IPS-18a (cell line): Measurements from ENCODE around the gene B3GNT3.

Source experiments
- H3K27ac ChIP-seq: one replicate; pipeline ENCODE4 v1.5.1; 2013; ENCODE audit warnings: low read length
- H3K27me3 ChIP-seq: one replicate; pipeline ENCODE4 v1.6.1; 2013; ENCODE audit warnings: mild to moderate bottlenecking, low read length; ENCODE audit not compliant: control insufficient read depth, insufficient read depth
- H3K36me3 ChIP-seq: one replicate; pipeline ENCODE4 v1.6.1; 2013; ENCODE audit warnings: low read depth, low read length; ENCODE audit not compliant: control insufficient read depth
- H3K4me1 ChIP-seq: one replicate; pipeline ENCODE4 v1.6.1; 2013; ENCODE audit warnings: low read depth, low read length; ENCODE audit not compliant: control insufficient read depth
- H3K4me3 ChIP-seq: one replicate; pipeline ENCODE4 v1.5.1; 2013; ENCODE audit warnings: low read length
- H3K9ac ChIP-seq: one replicate; pipeline ENCODE4 v1.6.1; 2013; ENCODE audit warnings: mild to moderate bottlenecking, low read length, moderate library complexity
- H3K9me3 ChIP-seq: one replicate; pipeline ENCODE4 v1.6.1; 2013; ENCODE audit warnings: low read depth, low read length; ENCODE audit not compliant: control insufficient read depth

Gene B3GNT3

DNA sequence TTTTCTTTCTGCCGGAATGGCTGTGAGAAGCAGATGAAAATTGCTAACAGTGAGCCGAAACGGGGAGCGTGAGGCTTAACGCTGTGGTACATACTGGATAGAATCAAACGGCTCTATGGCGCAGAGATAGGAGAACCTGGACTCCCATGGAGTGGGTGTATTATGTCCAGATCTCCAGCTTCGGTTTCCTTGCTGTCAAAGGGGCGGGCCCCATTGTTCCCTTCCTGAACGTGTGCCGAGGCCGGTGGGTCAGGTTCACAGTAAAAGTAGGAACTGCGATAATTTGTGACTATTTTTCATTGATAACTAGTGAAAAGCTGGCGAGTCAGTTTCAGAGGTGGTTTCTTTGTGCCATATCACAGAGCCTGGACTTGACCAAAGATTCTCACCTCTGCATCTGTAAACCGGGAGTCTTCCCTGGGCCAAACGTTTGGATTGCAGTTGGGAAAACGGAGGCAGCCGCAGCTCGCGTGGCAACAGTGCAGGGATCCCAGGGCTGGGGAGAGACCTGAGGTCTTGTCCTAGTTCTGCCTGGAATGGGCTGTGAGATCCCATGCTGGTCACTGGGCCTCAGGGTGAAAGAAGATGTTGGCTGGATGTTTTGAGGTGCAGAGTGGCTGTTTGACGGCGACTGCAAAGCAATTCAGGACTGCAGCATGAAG lies 65.5 kb downstream of the B3GNT3 start:
- H3K9ac ChIP-seq = peak overlapping the region; percentile 100
- H3K27me3 ChIP-seq = no peaks in the 10 kb centered on the region
- H3K27ac ChIP-seq = peak overlapping the region; percentile 93
- peaks cover 8% of the 10 kb centered on the region for H3K4me1 ChIP-seq
- H3K9me3 ChIP-seq = no peaks in the 10 kb centered on the region
- H3K4me3 ChIP-seq = peak overlapping the region; percentile 100
- peaks cover 52% of the 10 kb centered on the region for H3K36me3 ChIP-seq

DNA sequence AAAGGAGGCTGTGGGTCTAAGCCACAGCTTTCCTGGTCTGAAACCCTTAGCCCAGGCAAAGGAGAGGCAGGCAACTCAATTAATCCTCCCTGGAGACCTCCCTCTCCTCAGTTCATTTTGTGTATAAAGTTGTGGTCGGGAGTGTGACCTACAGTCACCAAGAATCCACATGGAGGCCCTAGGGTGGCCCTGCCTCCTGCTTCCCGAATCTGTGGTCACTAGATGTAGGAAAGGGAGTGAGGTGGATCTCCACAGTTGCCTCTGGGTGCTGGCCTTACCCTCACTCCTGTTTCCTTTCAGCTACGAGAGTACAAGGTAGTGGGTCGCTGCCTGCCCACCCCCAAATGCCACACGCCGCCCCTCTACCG lies 66.0 kb downstream of the B3GNT3 start:
- Histone ChIP-seq H3K36me3 (peaks cover 52% of the 10 kb centered on the region), H3K27ac (peak overlapping the region; percentile 93), H3K9ac (peak overlapping the region; percentile 100)

GRCh38 chr19:17861542-17862402 lies 66.8 kb downstream of the B3GNT3 start:
- H3K27ac ChIP-seq = no peak overlapping the region
- H3K9me3 ChIP-seq = no peaks in the 10 kb centered on the region
- H3K36me3 ChIP-seq = peaks cover 52% of the 10 kb centered on the region
- H3K4me1 ChIP-seq = peaks cover 8% of the 10 kb centered on the region
- H3K27me3 ChIP-seq = no peaks in the 10 kb centered on the region
- peak overlapping the region; percentile 100 for H3K9ac ChIP-seq
- peak overlapping the region; percentile 100 for H3K4me3 ChIP-seq

More for the DNA sequence above, 66.0 kb downstream of the B3GNT3 start:
- peaks cover 8% of the 10 kb centered on the region for H3K4me1 ChIP-seq
- H3K27me3 ChIP-seq = no peaks in the 10 kb centered on the region
- H3K4me3 ChIP-seq = peak overlapping the region; percentile 100
- H3K9me3 ChIP-seq = no peaks in the 10 kb centered on the region

GRCh38 chr19:17862711-17863519 lies 68.0 kb downstream of the B3GNT3 start:
- Histone ChIP-seq H3K36me3 (peaks cover 52% of the 10 kb centered on the region), H3K4me3 (no peak overlapping the region), H3K9ac (no peak overlapping the region), H3K27me3 (no peaks in the 10 kb centered on the region), H3K27ac (no peak overlapping the region), H3K4me1 (peaks cover 8% of the 10 kb centered on the region), H3K9me3 (no peaks in the 10 kb centered on the region)
